Muscle of leg (tissue), 9 donors: ENCODE results near the gene SLX4IP. TPM values are rescaled to one million over a fixed set of nuclear protein-coding genes. Genes with fewer than 3 reads are reported as not detected.

Experiments used
- polyA plus RNA-seq, 8 donors: library from polyadenylated mRNA; unstranded; fragments of 120-200 nt; gene quantifications; one replicate each; pipeline versions ENCODE4 v1.2.1 to v1.2.3, GENCODE V29; 2013; ENCODE audit warnings: inconsistent platforms in 1 of 8, low replicate concordance in 1 of 8; ENCODE audit not compliant: insufficient read length in 8 of 8, insufficient read depth in 1 of 8
- total RNA-seq: library from RNA; stranded (reverse); fragments of 120-200 nt; gene quantifications from one replicate; pipeline ENCODE4 v1.2.4, GENCODE V29; 2013

The SLX4IP gene
- total and polyA plus RNA-seq, 9 donors, result 3.3 to 5.0 (median 4.4) TPM

Other genes starting within 250 kb of the SLX4IP start
- 3.1 TPM for gene SNAP25, start 216.5 kb upstream of the SLX4IP start, total RNA-seq
- 1 to 10 TPM; 3.3 to 7.5 (median 5.8) TPM for gene SNAP25, start 216.5 kb upstream of the SLX4IP start, polyA plus RNA-seq
- 11.9 TPM for gene MKKS, start 1.1 kb upstream of the SLX4IP start, total RNA-seq
- gene MKKS, start 1.1 kb upstream of the SLX4IP start, polyA plus RNA-seq, result 10 to 100 TPM; 16.5 to 21.2 (median 19.5) TPM
- gene JAG1, start 238.7 kb downstream of the SLX4IP start, total RNA-seq, result 40.7 TPM
- 10 to 100 TPM; 28.9 to 52.8 (median 33.4) TPM for gene JAG1, start 238.7 kb downstream of the SLX4IP start, polyA plus RNA-seq